ENCODE data around the gene HOXB2. TPM values are rescaled to one million over a fixed set of nuclear protein-coding genes. Genes with fewer than 3 reads are reported as not detected.
A peak's percentile ranks its signal among the peaks of the same experiment; 100 is the strongest.

The HOXB2 gene
- total and polyA plus RNA-seq, 7 experiments from 2014 or later = 3.4 to 46.9 (median 23.1) TPM

DNA sequence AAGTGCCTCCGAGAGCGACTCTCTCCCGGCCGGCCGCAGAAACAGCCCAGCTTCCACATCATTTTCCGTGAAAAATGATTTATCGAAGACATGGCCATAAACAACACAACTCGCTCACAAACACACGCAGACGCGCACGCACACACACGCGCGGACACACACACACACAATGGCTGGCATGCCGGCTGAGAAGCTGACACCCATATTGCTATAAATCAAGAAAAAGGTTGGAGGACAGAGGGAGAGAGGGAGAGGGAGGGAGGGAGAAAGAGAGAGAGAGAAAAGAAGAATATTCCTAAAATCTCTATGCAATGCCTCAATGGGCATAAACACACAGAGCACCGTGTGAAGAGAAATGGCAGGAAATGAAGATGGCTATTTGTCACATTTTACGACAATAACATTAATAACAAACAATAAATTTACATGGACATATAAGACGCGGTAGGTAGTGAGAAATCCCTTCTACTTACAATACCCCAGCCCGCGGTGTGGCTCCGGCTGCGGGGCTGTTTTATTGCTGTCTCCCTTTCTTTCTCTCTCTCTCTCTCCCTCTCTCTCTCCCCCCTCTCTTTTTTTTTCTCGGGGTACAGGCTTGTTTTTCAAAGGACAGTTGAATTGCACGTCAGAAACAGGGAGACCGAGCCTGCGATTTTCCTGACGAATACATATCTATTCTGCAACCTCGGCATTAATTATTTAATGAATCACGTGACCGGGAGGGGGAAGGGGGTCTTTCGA is 23.8 kb upstream of the HOXB2 start:
- intact Hi-C loops (cut with micrococcal nuclease) = no loop called here

DNA sequence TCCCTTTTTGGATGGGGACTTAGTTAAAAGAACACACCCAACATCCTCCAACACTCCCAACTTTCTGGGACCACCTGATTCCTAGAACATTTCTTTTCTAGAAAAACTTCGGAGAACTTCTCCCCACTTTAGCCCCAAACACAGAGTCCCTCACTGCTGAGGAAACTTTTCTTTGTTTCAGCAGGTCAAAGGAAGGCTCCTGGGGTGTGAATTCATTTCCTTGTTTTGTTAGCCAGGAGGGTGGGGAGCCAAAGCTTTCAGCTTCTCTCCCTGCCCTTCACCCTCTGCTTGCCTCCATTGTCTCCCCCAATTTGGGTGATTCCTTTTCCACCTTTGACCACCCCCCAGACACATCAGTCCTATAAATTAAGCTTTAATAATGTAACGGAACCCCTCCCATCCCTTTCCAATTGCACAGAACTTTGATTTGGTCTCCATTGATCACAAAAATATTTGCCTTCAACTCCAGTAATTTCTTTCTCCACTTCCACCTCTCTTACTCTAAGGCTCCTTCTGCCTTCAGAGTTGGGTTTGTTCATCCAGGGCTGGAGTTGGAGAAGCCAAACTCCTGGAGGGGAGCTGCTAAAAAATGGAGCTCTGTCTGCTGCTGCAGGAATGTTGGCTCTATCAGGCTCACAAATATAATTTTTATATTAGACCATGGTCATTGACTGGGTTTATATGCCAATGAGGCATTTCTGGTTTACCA is 22.9 kb upstream of the HOXB2 start:
- peaks cover 0 to 20% (median 0%) of the 10 kb centered on the region in 5 donors for H3K36me3 Mint-ChIP-seq
- peaks cover 0 to 4% of the 10 kb centered on the region in 2 donors for H3K27me3 ChIP-seq (ENCODE audit: control insufficient read depth in 2 of 2, insufficient read depth in 2 of 2, low read length in 2 of 2)
- ChIA-PET CTCF (interaction anchor here (0.8 kb wide), 1 partner anchor 75 kb away, joined by 3 read pairs; no protein-coding TSS in a partner anchor), POLR2A (interaction anchor here (0.6 to 0.7 kb wide), 2 partner anchors 20 to 263 kb away, joined by 3 to 4 read pairs; no protein-coding TSS in a partner anchor)
- peaks cover 0 to 20% (median 9%) of the 10 kb centered on the region in 7 donors for H3K4me1 Mint-ChIP-seq
- H3K4me3 Mint-ChIP-seq = peak overlapping the region in 2 of 10 donors; percentile 21 to 39
- H3K27ac Mint-ChIP-seq = no peak overlapping the region
- H3K27me3 Mint-ChIP-seq = peaks cover 4 to 21% (median 12%) of the 10 kb centered on the region in 5 donors
- DNase-seq = no peak
- no peaks in the 10 kb centered on the region for H3K4me1 ChIP-seq (ENCODE audit: control insufficient read depth in 2 of 2, insufficient read depth in 2 of 2, low read length in 2 of 2)
- intact Hi-C loops (cut with micrococcal nuclease) = no loop called here
- H3K4me3 ChIP-seq (ENCODE audit: low read length) = no peak overlapping the region
- ATAC-seq = no peak
- no peaks in the 10 kb centered on the region for H3K36me3 ChIP-seq (ENCODE audit: control insufficient read depth in 2 of 3, insufficient read depth in 3 of 3, low read length in 3 of 3)
- H3K9me3 Mint-ChIP-seq = no peaks in the 10 kb centered on the region
- no peaks in the 10 kb centered on the region for H3K9me3 ChIP-seq (ENCODE audit: control insufficient read depth in 2 of 3, low read length in 3 of 3)
- no peak overlapping the region for H3K27ac ChIP-seq (ENCODE audit: low read depth, low read length)

More for the DNA sequence above, 23.8 kb upstream of the HOXB2 start:
- Histone ChIP-seq H3K36me3 (ENCODE audit: control insufficient read depth in 2 of 3, insufficient read depth in 3 of 3, low read length in 3 of 3) (no peaks in the 10 kb centered on the region), H3K4me1 (ENCODE audit: control insufficient read depth in 2 of 2, insufficient read depth in 2 of 2, low read length in 2 of 2) (no peaks in the 10 kb centered on the region), H3K27ac (ENCODE audit: low read depth, low read length) (no peak overlapping the region), H3K9me3 (ENCODE audit: control insufficient read depth in 2 of 3, low read length in 3 of 3) (no peaks in the 10 kb centered on the region), H3K27me3 (ENCODE audit: control insufficient read depth in 2 of 2, insufficient read depth in 2 of 2, low read length in 2 of 2) (peaks cover 0 to 4% of the 10 kb centered on the region in 2 donors), H3K4me3 (ENCODE audit: low read length) (no peak overlapping the region)
- ChIA-PET POLR2A (interaction anchor here (0.6 to 1.2 kb wide), 3 partner anchors 20 to 165 kb away, joined by 3 to 4 read pairs (median 3); no protein-coding TSS in a partner anchor), CTCF (interaction anchor here (0.8 to 0.9 kb wide), 2 partner anchors 75 to 76 kb away, joined by 3 read pairs; no protein-coding TSS in a partner anchor)
- ATAC-seq (no peak), DNase-seq (no peak)
- no peaks in the 10 kb centered on the region for H3K9me3 Mint-ChIP-seq
- peak overlapping the region; percentile 6 to 68 (median 28) for H3K4me3 Mint-ChIP-seq
- H3K36me3 Mint-ChIP-seq = peaks cover 0 to 22% (median 0%) of the 10 kb centered on the region in 5 donors
- peaks cover 0 to 22% (median 11%) of the 10 kb centered on the region in 7 donors for H3K4me1 Mint-ChIP-seq
- peaks cover 2 to 17% (median 11%) of the 10 kb centered on the region in 5 donors for H3K27me3 Mint-ChIP-seq
- no peak overlapping the region for H3K27ac Mint-ChIP-seq

DNA sequence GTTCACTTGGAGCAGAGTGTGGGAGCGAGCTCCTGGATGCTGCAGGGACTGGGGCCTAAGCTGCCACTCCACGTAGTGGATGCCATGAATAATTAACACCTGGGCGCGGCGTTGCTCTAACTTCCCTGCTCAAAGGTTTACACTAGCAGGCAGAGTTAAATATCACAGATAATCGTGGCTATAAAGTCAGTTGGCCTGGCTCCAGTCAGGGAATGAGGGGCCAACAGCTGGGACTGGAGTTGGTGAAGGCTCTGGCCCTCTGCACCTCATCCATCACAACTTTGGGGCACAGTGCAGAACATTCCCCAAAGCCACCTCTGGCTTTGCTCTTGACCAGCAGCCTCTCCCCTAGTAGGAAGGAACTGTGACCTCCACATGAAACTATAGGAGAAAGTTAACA is 22.3 kb upstream of the HOXB2 start:
- peaks cover 0 to 20% (median 0%) of the 10 kb centered on the region in 5 donors for H3K36me3 Mint-ChIP-seq

DNA sequence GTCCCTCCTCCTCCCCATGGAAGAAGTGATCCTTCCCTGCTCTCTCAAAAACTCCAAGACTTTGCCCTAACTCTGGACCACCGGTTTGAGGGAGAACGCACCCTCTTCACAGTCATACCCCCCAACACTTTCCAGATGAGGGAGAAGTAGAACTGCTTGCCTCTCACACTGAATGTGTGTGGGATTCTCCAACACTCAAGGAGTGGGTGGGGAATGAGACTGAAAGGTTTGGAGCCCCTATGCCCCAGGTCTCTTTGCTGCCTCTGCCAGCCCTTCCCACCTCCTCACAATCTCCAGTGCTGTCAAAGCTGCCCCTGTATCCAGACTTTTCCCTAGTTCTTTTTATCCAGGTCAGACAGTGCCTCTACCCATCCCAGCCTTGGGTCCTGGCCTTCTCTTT is 21.8 kb upstream of the HOXB2 start:
- peaks cover 0 to 19% (median 11%) of the 10 kb centered on the region in 7 donors for H3K4me1 Mint-ChIP-seq
- CTCF ChIA-PET = no interaction called here

More for the DNA sequence above, 22.3 kb upstream of the HOXB2 start:
- H3K27me3 ChIP-seq (ENCODE audit: control insufficient read depth in 2 of 2, insufficient read depth in 2 of 2, low read length in 2 of 2) = peaks cover 0 to 4% of the 10 kb centered on the region in 2 donors
- no peaks in the 10 kb centered on the region for H3K9me3 ChIP-seq (ENCODE audit: control insufficient read depth in 2 of 3, low read length in 3 of 3)
- ATAC-seq = no peak
- no peak overlapping the region for H3K4me3 Mint-ChIP-seq
- no peak overlapping the region for H3K4me3 ChIP-seq (ENCODE audit: low read length)
- H3K27me3 Mint-ChIP-seq = peaks cover 4 to 26% (median 17%) of the 10 kb centered on the region in 5 donors
- intact Hi-C loops (cut with micrococcal nuclease) = no loop called here
- H3K4me1 ChIP-seq (ENCODE audit: control insufficient read depth in 2 of 2, insufficient read depth in 2 of 2, low read length in 2 of 2) = no peaks in the 10 kb centered on the region
- CTCF ChIA-PET = no interaction called here
- H3K4me1 Mint-ChIP-seq = peaks cover 0 to 20% (median 9%) of the 10 kb centered on the region in 7 donors
- H3K27ac Mint-ChIP-seq = no peak overlapping the region
- DNase-seq = no peak
- no peaks in the 10 kb centered on the region for H3K36me3 ChIP-seq (ENCODE audit: control insufficient read depth in 2 of 3, insufficient read depth in 3 of 3, low read length in 3 of 3)
- H3K9me3 Mint-ChIP-seq = no peaks in the 10 kb centered on the region
- no peak overlapping the region for H3K27ac ChIP-seq (ENCODE audit: low read depth, low read length)
- POLR2A ChIA-PET = interaction anchor here (0.6 to 2.3 kb wide), 2 partner anchors 12 to 264 kb away, joined by 4 to 7 read pairs; no protein-coding TSS in a partner anchor

GRCh38 chr17:48565925-48566710 is 21.2 kb upstream of the HOXB2 start:
- CTCF ChIA-PET = interaction anchor here (0.7 kb wide), 1 partner anchor 796 kb away, joined by 3 read pairs; no protein-coding TSS in a partner anchor
- Histone ChIP-seq H3K27me3 (ENCODE audit: control insufficient read depth in 2 of 2, insufficient read depth in 2 of 2, low read length in 2 of 2) (peaks cover 0 to 4% of the 10 kb centered on the region in 2 donors), H3K4me3 (ENCODE audit: low read length) (no peak overlapping the region), H3K4me1 (ENCODE audit: control insufficient read depth in 2 of 2, insufficient read depth in 2 of 2, low read length in 2 of 2) (no peaks in the 10 kb centered on the region), H3K9me3 (ENCODE audit: control insufficient read depth in 2 of 3, low read length in 3 of 3) (no peaks in the 10 kb centered on the region), H3K27ac (ENCODE audit: low read depth, low read length) (no peak overlapping the region), H3K36me3 (ENCODE audit: control insufficient read depth in 2 of 3, insufficient read depth in 3 of 3, low read length in 3 of 3) (no peaks in the 10 kb centered on the region)
- Mint-ChIP-seq H3K36me3 (peaks cover 0 to 16% (median 0%) of the 10 kb centered on the region in 5 donors), H3K27ac (no peak overlapping the region), H3K9me3 (no peaks in the 10 kb centered on the region), H3K4me1 (peaks cover 0 to 20% (median 11%) of the 10 kb centered on the region in 7 donors), H3K4me3 (no peak overlapping the region), H3K27me3 (peaks cover 4 to 32% (median 20%) of the 10 kb centered on the region in 5 donors)
- POLR2A ChIA-PET = interaction anchor here (0.7 to 2.3 kb wide), 3 partner anchors 11 to 1783 kb away, joined by 3 to 7 read pairs (median 4); no protein-coding TSS in a partner anchor
- ATAC-seq (no peak), DNase-seq (no peak)
- intact Hi-C loops (cut with micrococcal nuclease) = no loop called here

More for the DNA sequence above, 21.8 kb upstream of the HOXB2 start:
- Mint-ChIP-seq H3K27ac (no peak overlapping the region), H3K4me3 (no peak overlapping the region), H3K27me3 (peaks cover 4 to 26% (median 18%) of the 10 kb centered on the region in 5 donors), H3K36me3 (peaks cover 0 to 19% (median 0%) of the 10 kb centered on the region in 5 donors), H3K9me3 (no peaks in the 10 kb centered on the region)
- H3K9me3 ChIP-seq (ENCODE audit: control insufficient read depth in 2 of 3, low read length in 3 of 3) = no peaks in the 10 kb centered on the region
- intact Hi-C loops (cut with micrococcal nuclease) = no loop called here
- peaks cover 0 to 4% of the 10 kb centered on the region in 2 donors for H3K27me3 ChIP-seq (ENCODE audit: control insufficient read depth in 2 of 2, insufficient read depth in 2 of 2, low read length in 2 of 2)
- POLR2A ChIA-PET = interaction anchor here (0.7 to 2.3 kb wide), 2 partner anchors 11 to 1782 kb away, joined by 4 to 7 read pairs; no protein-coding TSS in a partner anchor
- no peaks in the 10 kb centered on the region for H3K36me3 ChIP-seq (ENCODE audit: control insufficient read depth in 2 of 3, insufficient read depth in 3 of 3, low read length in 3 of 3)
- H3K4me3 ChIP-seq (ENCODE audit: low read length) = no peak overlapping the region
- no peak overlapping the region for H3K27ac ChIP-seq (ENCODE audit: low read depth, low read length)
- DNase-seq (no peak), ATAC-seq (no peak)
- no peaks in the 10 kb centered on the region for H3K4me1 ChIP-seq (ENCODE audit: control insufficient read depth in 2 of 2, insufficient read depth in 2 of 2, low read length in 2 of 2)
